GM21786 (cell line): ENCODE measurements around the gene CMTM4.
"Not testable (repeated sequence)": the region's sequence is repeated elsewhere in the genome, so short reads cannot be mapped to it uniquely, and the experiment has no call there.

ENCODE experiments used
- ATAC-seq: cut with Tn5 transposase; IDR thresholded peaks from one replicate; pipeline ENCODE4 v1.9.1; 2021; ENCODE audit not compliant: unreplicated experiment

Gene CMTM4

GRCh38 chr16:66676599-66676998 is 19.9 kb downstream of the CMTM4 start:
- ATAC-seq = no peak

- no peak for ATAC-seq
These were observed 22.9 kb downstream of the CMTM4 start for GRCh38 chr16:66673691-66674090.

GRCh38 chr16:66670691-66671388 is 25.7 kb downstream of the CMTM4 start:
- no peak for ATAC-seq

- ATAC-seq = no peak
These were observed 27.6 kb downstream of the CMTM4 start for GRCh38 chr16:66668777-66669444.

GRCh38 chr16:66667944-66668343 is 28.6 kb downstream of the CMTM4 start:
- ATAC-seq = no peak

GRCh38 chr16:66662445-66663194 is 33.9 kb downstream of the CMTM4 start:
- ATAC-seq = no peak

GRCh38 chr16:66661671-66662346 is 34.7 kb downstream of the CMTM4 start:
- ATAC-seq = not testable (repeated sequence)

GRCh38 chr16:66661210-66661560 is 35.4 kb downstream of the CMTM4 start:
- ATAC-seq = no peak

- no peak for ATAC-seq
These were observed 35.9 kb downstream of the CMTM4 start for GRCh38 chr16:66660422-66661209.

GRCh38 chr16:66658860-66659190 is 37.7 kb downstream of the CMTM4 start:
- ATAC-seq = no peak

- no peak for ATAC-seq
These were observed 38.2 kb downstream of the CMTM4 start for GRCh38 chr16:66658143-66658859.

GRCh38 chr16:66656547-66656946 is 40.0 kb downstream of the CMTM4 start:
- no peak for ATAC-seq

- ATAC-seq = no peak
These were observed 42.8 kb downstream of the CMTM4 start for GRCh38 chr16:66653581-66654350.

- no peak for ATAC-seq
These were observed 43.7 kb downstream of the CMTM4 start for GRCh38 chr16:66652661-66653360.

- ATAC-seq = no peak
These were observed 44.6 kb downstream of the CMTM4 start for GRCh38 chr16:66651965-66652364.

GRCh38 chr16:66651474-66651765 is 45.1 kb downstream of the CMTM4 start:
- no peak for ATAC-seq

- ATAC-seq = peak; percentile 95
These were observed 45.7 kb downstream of the CMTM4 start for GRCh38 chr16:66650707-66651473.

GRCh38 chr16:66649636-66650205 is 46.8 kb downstream of the CMTM4 start:
- no peak for ATAC-seq
